Cardiac muscle cell (in vitro differentiated cells and primary cell): Measurements from ENCODE around the gene CELA2A. TPM values are rescaled to one million over a fixed set of nuclear protein-coding genes. Genes with fewer than 3 reads are reported as not detected.
A peak's percentile ranks its signal among the peaks of the same experiment; 100 is the strongest.

Experiments
- DNase-seq, 2 donors: peaks; one replicate each; pipeline versions ENCODE4 v3.0.0 to v3.0.0-alpha.2; 2010 to 2017; ENCODE audit warnings: low read depth in 1 of 2, low spot score in 1 of 2
- H3K27ac ChIP-seq: fragments of 200-600 bp; sonication (generic); 2 replicates; pipeline ENCODE4 v1.5.1; 2016
- H3K27me3 ChIP-seq: fragments of 200-600 bp; sonication (generic); 2 replicates; pipeline ENCODE4 v1.6.0; 2016; ENCODE audit warnings: control low read depth
- H3K36me3 ChIP-seq: fragments of 200-600 bp; sonication (generic); 2 replicates; pipeline ENCODE4 v1.5.1; 2016; ENCODE audit warnings: control low read depth
- H3K4me1 ChIP-seq: fragments of 200-600 bp; sonication (generic); 2 replicates; pipeline ENCODE4 v1.8.1; 2017; ENCODE audit warnings: low read depth, mild to moderate bottlenecking, mixed run types
- H3K4me3 ChIP-seq: fragments of 200-600 bp; sonication (generic); 2 replicates; pipeline ENCODE4 v1.5.1; 2016; ENCODE audit warnings: mild to moderate bottlenecking
- H3K9me3 ChIP-seq: fragments of 200-600 bp; sonication (generic); 2 replicates; pipeline ENCODE4 v1.5.1; 2017; ENCODE audit warnings: low read depth, mild to moderate bottlenecking, control low read depth
- polyA plus RNA-seq: library from polyadenylated mRNA; unstranded; fragments of >200 nt; fragmentation: Nextera tagmentation; extraction: Ambion mirVana; gene quantifications from 2 replicates; pipeline ENCODE4 v1.2.1, GENCODE V29; 2016
- total RNA-seq: library from RNA; depleted of rRNA; stranded (reverse); fragments of >200 nt; gene quantifications from 2 replicates; pipeline ENCODE4 v1.2.3, GENCODE V29; 2016
- TF ChIP-seq, protein P1 (sequence below): IDR thresholded peaks from 2 replicates; pipeline ENCODE4 v1.5.1; 2012; ENCODE audit warnings: low read depth, mild to moderate bottlenecking, low read length

CELA2A gene
- total and polyA plus RNA-seq, 2 experiments from 2014 or later = 0.38 TPM; not detected in 1

DNA sequence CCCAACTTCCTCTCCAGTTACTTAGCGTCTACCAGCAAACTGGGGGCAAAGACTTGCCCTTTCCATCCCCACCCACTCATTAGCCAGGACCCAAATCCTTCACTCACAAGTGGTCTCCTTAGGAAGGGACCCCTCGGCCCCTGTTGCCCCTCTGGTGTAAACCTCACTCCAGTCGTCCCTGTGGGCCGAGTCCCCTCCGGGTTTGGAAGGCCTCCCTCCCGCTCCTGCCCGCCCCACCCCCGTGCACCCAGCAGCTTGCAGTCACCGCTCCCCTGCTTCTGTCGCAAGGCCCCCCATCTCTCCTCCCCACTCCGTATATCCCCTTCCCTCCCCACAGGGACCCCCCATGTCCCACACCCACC lies 45.7 kb upstream of the CELA2A start:
- peaks cover 4% of the 10 kb centered on the region for H3K4me1 ChIP-seq
- H3K27me3 ChIP-seq = no peaks in the 10 kb centered on the region
- H3K27ac ChIP-seq = no peak overlapping the region
- DNase-seq = no peak
- no peaks in the 10 kb centered on the region for H3K9me3 ChIP-seq
- TF ChIP-seq, protein P1, sequence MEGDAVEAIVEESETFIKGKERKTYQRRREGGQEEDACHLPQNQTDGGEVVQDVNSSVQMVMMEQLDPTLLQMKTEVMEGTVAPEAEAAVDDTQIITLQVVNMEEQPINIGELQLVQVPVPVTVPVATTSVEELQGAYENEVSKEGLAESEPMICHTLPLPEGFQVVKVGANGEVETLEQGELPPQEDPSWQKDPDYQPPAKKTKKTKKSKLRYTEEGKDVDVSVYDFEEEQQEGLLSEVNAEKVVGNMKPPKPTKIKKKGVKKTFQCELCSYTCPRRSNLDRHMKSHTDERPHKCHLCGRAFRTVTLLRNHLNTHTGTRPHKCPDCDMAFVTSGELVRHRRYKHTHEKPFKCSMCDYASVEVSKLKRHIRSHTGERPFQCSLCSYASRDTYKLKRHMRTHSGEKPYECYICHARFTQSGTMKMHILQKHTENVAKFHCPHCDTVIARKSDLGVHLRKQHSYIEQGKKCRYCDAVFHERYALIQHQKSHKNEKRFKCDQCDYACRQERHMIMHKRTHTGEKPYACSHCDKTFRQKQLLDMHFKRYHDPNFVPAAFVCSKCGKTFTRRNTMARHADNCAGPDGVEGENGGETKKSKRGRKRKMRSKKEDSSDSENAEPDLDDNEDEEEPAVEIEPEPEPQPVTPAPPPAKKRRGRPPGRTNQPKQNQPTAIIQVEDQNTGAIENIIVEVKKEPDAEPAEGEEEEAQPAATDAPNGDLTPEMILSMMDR = no peak
- no peaks in the 10 kb centered on the region for H3K36me3 ChIP-seq
- H3K4me3 ChIP-seq = peak overlapping the region; percentile 85

DNA sequence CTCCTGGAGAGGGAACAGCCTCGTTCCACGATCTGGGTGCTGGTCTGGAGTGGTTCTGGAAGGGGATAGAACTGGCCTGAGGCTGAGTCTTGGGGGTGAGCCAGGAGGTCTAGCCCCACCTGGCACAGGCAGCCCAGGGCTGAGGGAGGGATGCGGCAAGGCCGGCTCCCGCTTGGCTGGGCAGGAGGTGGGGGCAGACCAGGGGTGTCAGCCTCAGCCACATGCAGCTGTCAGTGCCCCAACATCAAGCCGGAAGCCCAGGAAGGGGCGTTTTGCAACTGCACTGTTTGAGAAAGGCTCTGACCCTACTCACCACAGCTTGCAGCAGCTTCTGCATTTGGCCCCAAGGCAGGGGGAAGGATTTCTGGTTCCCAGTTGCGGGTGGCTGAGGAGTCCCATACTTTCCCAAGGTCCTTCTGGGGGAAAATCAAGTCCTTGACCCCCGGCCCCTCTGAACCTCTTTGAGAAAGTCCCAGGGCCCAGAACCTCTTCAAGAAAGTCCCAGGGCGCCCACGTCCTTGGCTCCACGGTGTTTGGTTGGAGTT lies 44.9 kb upstream of the CELA2A start:
- no peak overlapping the region for H3K4me3 ChIP-seq
- TF ChIP-seq, protein P1 = no peak
- DNase-seq = peak in 1 of 2 donors; percentile 40

DNA sequence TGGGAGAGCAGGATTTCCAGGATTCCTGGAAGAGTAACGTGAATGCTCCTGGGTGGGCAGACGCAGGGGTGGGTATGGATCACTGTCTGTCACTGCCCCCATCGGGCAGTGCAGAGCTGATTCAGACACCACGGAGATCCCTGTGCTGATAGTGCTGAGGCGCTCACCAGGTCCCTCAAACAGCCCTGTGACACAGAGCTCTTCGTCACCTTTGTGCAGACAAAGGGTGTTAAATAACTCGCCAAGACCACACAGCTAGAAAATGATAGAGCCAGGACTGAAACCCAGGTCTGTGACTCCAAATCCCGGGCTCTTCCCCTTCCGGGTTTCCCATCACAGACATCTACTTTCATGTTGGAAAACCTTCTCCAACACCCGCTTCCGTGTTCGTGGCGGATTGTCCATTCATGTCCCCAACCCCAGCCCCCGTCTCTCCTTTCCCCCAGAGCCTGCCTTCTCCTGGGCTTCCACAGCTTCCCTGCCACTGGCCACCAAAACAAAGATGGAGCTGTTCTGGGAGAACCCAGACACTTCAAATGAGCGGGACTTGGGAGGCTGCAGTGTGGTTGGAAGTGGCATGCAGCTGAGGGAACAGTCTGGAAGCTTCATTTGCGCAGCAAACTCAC lies 44.2 kb upstream of the CELA2A start:
- Histone ChIP-seq H3K4me1 (peaks cover 4% of the 10 kb centered on the region), H3K27ac (no peak overlapping the region), H3K27me3 (no peaks in the 10 kb centered on the region), H3K4me3 (no peak overlapping the region), H3K9me3 (no peaks in the 10 kb centered on the region), H3K36me3 (no peaks in the 10 kb centered on the region)
- TF ChIP-seq, protein P1 = no peak
- no peak for DNase-seq

More for the DNA sequence above, 44.9 kb upstream of the CELA2A start:
- H3K9me3 ChIP-seq = no peaks in the 10 kb centered on the region
- H3K27me3 ChIP-seq = no peaks in the 10 kb centered on the region
- peaks cover 4% of the 10 kb centered on the region for H3K4me1 ChIP-seq
- no peaks in the 10 kb centered on the region for H3K36me3 ChIP-seq
- no peak overlapping the region for H3K27ac ChIP-seq

DNA sequence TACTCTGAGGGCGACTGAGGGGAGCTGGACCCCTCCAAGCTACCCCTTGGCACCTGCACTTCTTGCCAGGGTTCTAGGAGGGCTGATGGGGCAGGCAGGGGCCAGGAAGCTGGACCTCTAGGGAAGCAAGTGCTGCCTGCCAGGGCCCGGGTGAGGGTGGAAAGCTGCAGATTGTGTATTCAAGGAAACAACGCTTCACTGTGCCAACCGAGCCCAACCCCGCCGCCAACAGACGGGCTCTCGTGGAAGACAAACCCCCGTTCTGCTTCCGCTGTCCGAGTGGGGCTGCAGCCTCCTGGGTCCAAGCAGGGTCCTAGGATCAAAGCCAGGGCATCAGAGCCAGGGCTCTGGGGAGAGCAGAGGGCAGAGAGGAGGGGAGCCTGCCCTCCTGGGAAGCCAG lies 43.7 kb upstream of the CELA2A start:
- Histone ChIP-seq H3K4me3 (no peak overlapping the region), H3K27me3 (no peaks in the 10 kb centered on the region), H3K9me3 (no peaks in the 10 kb centered on the region), H3K27ac (no peak overlapping the region), H3K36me3 (no peaks in the 10 kb centered on the region), H3K4me1 (peaks cover 4% of the 10 kb centered on the region)
- TF ChIP-seq, protein P1 = no peak
- DNase-seq = no peak

DNA sequence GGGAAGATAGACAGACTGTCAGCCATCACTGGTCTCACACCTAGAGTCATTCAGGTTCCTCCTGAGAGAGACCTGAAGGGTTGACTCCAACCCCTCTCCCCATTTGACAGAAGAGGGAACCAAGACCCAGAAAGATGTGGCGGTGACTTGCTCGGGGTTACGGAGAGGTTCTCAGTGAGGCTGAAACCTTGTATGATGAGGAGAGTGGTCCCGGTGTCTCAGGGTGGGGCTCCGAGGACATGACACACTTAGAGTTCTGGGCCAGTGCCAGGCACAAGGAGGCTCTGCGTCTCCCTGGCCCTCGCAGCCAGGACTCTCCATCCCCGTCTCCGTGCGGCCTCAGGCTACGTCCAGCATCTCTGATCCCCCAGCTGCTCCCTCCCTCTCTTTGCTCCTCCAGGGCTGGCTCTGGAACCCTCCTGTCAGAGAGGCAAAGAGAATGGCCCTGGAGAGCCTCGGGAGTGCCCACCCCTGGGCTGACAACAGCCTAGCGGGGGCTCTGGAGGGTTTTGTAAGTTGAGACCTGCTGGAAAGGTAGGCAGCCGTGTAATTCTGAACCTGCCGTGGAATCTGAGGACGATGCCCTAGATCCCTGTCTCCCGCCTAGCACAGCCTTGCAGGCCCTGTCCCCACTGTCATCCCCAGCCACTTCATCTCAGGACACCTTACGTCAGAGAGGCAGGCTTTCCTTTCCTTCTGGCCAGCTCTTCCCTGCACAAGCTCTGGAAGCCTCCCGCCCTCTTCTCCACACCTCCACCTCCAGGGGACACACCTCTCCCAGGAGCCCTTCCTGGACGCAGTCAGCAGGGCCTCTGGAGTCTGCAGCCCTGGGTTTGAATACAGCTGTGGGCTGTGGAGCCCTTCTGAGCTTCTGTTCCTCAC lies 42.7 kb upstream of the CELA2A start:
- no peaks in the 10 kb centered on the region for H3K9me3 ChIP-seq
- H3K27me3 ChIP-seq = no peaks in the 10 kb centered on the region
- no peaks in the 10 kb centered on the region for H3K36me3 ChIP-seq
- TF ChIP-seq, protein P1 = no peak
- peaks cover 4% of the 10 kb centered on the region for H3K4me1 ChIP-seq
- no peak overlapping the region for H3K27ac ChIP-seq
- no peak overlapping the region for H3K4me3 ChIP-seq
- no peak for DNase-seq
